CD4-positive, CD25-positive, alpha-beta regulatory T cell (primary cell): ENCODE measurements around the gene PCDHB1. TPM values are rescaled to one million over a fixed set of nuclear protein-coding genes. Genes with fewer than 3 reads are reported as not detected.
"Not testable (repeated sequence)": the region's sequence is repeated elsewhere in the genome, so short reads cannot be mapped to it uniquely, and the experiment has no call there.

Experiments
- ATAC-seq, 2 donors: fragments of 150-1000 bp; cut with Tn5 transposase; one replicate each; pipeline ENCODE4 v1.10.0; 2021; ENCODE audit warnings: low read depth in 2 of 2, moderate number of reproducible peaks in 2 of 2, moderate library complexity in 1 of 2
- DNase-seq, 3 donors: peaks; one replicate each; pipeline versions ENCODE4 v3.0.0 to v3.0.0-alpha.2; 2012 to 2022; ENCODE audit warnings: mixed read lengths in 1 of 3
- H3K27ac ChIP-seq: one replicate; pipeline ENCODE4 v1.7.0; 2013; ENCODE audit warnings: mild to moderate bottlenecking, low read length; ENCODE audit not compliant: insufficient read depth, poor library complexity, severe bottlenecking
- H3K27me3 ChIP-seq: one replicate; pipeline ENCODE4 v1.7.0; 2013; ENCODE audit warnings: low read length; ENCODE audit not compliant: control insufficient read depth, insufficient read depth
- H3K36me3 ChIP-seq: one replicate; pipeline ENCODE4 v1.7.0; 2013; ENCODE audit warnings: mild to moderate bottlenecking, low read length, moderate library complexity; ENCODE audit not compliant: control insufficient read depth, insufficient read depth
- H3K4me1 ChIP-seq: 2 replicates; pipeline ENCODE4 v1.7.0; 2013; ENCODE audit warnings: mild to moderate bottlenecking, low read length; ENCODE audit not compliant: insufficient read depth, control insufficient read depth, poor library complexity, severe bottlenecking
- H3K4me3 ChIP-seq: one replicate; pipeline ENCODE4 v1.7.0; 2013; ENCODE audit warnings: low read depth, mild to moderate bottlenecking, low read length, moderate library complexity
- H3K9me3 ChIP-seq, 2 experiments: 1 replicate in 1 of 2; 2 replicates in 1 of 2; pipeline ENCODE4 v1.7.0; 2013; ENCODE audit warnings: low read length in 2 of 2, mild to moderate bottlenecking in 1 of 2, moderate library complexity in 1 of 2; ENCODE audit not compliant: control insufficient read depth in 2 of 2
- H3K27ac Mint-ChIP-seq, 3 donors: one replicate each; pipeline ENCODE4 v1.8.0; 2020 to 2022; ENCODE audit warnings: mild to moderate bottlenecking in 3 of 3, mixed read lengths in 3 of 3, moderate library complexity in 2 of 3
- H3K27me3 Mint-ChIP-seq: one replicate; pipeline ENCODE4 v1.8.0; 2022; ENCODE audit warnings: mild to moderate bottlenecking, mixed read lengths
- H3K36me3 Mint-ChIP-seq: one replicate; pipeline ENCODE4 v1.8.0; 2020; ENCODE audit warnings: mixed read lengths
- H3K4me1 Mint-ChIP-seq, 4 donors: one replicate each; pipeline ENCODE4 v1.8.0; 2020 to 2022; ENCODE audit warnings: mixed read lengths in 4 of 4, mild to moderate bottlenecking in 1 of 4
- H3K4me3 Mint-ChIP-seq, 4 donors: one replicate each; pipeline ENCODE4 v1.8.0; 2020 to 2022; ENCODE audit warnings: mild to moderate bottlenecking in 4 of 4, mixed read lengths in 4 of 4, moderate library complexity in 3 of 4
- H3K9me3 Mint-ChIP-seq, 7 donors: one replicate each; pipeline ENCODE4 v1.8.0; 2020 to 2022; ENCODE audit warnings: mixed read lengths in 7 of 7, mild to moderate bottlenecking in 3 of 7, moderate library complexity in 2 of 7
- polyA plus RNA-seq, 4 donors: library from polyadenylated mRNA; unstranded; fragments of 300-500 nt; fragmentation: Illumina TruSeq; gene quantifications; one replicate each; pipeline ENCODE4 v1.2.3, GENCODE V29; 2021
- total RNA-seq: library from RNA; stranded (reverse); gene quantifications from one replicate; pipeline ENCODE4 v1.2.3, GENCODE V29; 2022

The PCDHB1 gene
- total and polyA plus RNA-seq, 5 donors from 2014 or later: not detected

DNA sequence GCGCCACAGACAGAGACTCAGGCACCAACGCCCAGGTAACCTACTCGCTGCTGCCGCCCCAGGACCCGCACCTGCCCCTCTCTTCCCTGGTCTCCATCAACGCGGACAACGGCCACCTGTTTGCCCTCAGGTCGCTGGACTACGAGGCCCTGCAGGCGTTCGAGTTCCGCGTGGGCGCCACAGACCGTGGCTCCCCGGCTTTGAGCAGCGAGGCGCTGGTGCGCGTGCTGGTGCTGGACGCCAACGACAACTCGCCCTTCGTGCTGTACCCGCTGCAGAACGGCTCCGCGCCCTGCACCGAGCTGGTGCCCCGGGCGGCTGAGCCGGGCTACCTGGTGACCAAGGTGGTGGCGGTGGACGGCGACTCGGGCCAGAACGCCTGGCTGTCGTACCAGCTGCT, 50.9 kb downstream of the PCDHB1 start:
- not testable (repeated sequence) for H3K36me3 Mint-ChIP-seq, H3K27ac ChIP-seq, H3K27me3 ChIP-seq, H3K4me3 ChIP-seq, DNase-seq, H3K27ac Mint-ChIP-seq, H3K4me1 Mint-ChIP-seq, H3K9me3 ChIP-seq, H3K4me3 Mint-ChIP-seq, H3K36me3 ChIP-seq, H3K4me1 ChIP-seq, ATAC-seq
- peaks cover 10% of the 10 kb centered on the region for H3K27me3 Mint-ChIP-seq
- peaks cover 0 to 19% (median 12%) of the 10 kb centered on the region in 7 donors for H3K9me3 Mint-ChIP-seq

DNA sequence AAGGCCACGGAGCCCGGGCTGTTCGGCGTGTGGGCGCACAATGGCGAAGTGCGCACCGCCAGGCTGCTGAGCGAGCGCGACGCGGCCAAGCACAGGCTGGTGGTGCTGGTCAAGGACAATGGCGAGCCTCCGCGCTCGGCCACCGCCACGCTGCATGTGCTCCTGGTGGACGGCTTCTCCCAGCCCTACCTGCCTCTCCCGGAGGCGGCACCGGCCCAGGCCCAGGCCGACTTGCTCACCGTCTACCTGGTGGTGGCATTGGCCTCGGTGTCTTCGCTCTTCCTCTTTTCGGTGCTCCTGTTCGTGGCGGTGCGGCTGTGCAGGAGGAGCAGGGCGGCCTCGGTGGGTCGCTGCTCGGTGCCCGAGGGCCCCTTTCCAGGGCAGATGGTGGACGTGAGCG, 51.3 kb downstream of the PCDHB1 start:
- DNase-seq, H3K27ac Mint-ChIP-seq, H3K27me3 ChIP-seq, H3K27ac ChIP-seq, H3K9me3 ChIP-seq, H3K4me1 Mint-ChIP-seq, H3K36me3 Mint-ChIP-seq, H3K36me3 ChIP-seq, H3K4me1 ChIP-seq, H3K4me3 ChIP-seq, ATAC-seq, H3K4me3 Mint-ChIP-seq: not testable (repeated sequence)
- peaks cover 0 to 21% (median 12%) of the 10 kb centered on the region in 7 donors for H3K9me3 Mint-ChIP-seq
- peaks cover 10% of the 10 kb centered on the region for H3K27me3 Mint-ChIP-seq

DNA sequence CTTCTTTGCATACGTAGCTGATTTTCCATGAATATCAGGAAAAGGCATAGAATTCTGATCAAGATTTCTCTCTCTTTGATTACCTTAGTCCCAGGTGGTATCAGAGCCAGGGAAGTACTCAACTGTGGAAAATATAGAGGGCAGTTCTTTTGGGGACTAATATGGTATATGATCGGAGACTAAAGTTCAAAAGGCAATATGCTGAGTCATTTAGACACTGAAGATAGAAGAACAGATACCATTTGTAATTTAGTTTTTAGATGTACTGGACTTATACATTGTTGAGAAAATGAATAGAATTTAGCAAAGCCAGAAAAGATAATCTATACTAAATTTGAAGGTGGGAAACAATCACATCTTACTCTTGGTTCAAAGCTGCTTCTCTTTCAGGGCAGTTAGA, 54.2 kb downstream of the PCDHB1 start:
- Mint-ChIP-seq H3K9me3 (peaks cover 0 to 27% (median 7%) of the 10 kb centered on the region in 7 donors), H3K27ac (no peak overlapping the region), H3K4me1 (no peaks in the 10 kb centered on the region), H3K27me3 (no peaks in the 10 kb centered on the region), H3K4me3 (no peak overlapping the region), H3K36me3 (no peaks in the 10 kb centered on the region)
- ATAC-seq: no peak
- H3K9me3 ChIP-seq: peaks cover 3 to 8% of the 10 kb centered on the region in 2 experiments
- no peaks in the 10 kb centered on the region for H3K4me1 ChIP-seq
- no peak for DNase-seq
- no peak overlapping the region for H3K4me3 ChIP-seq
- no peaks in the 10 kb centered on the region for H3K27me3 ChIP-seq
- no peak overlapping the region for H3K27ac ChIP-seq
- no peaks in the 10 kb centered on the region for H3K36me3 ChIP-seq

Other genes with a start within 250 kb of the PCDHB1 start
- gene PCDHA4, start 244.3 kb upstream of the PCDHB1 start, total RNA-seq: not detected
- gene PCDHA4, start 244.3 kb upstream of the PCDHB1 start, polyA plus RNA-seq: not detected
- not detected for gene PCDHA5, start 229.8 kb upstream of the PCDHB1 start, total RNA-seq
- gene PCDHA5, start 229.8 kb upstream of the PCDHB1 start, polyA plus RNA-seq: not detected
- gene PCDHA6, start 223.4 kb upstream of the PCDHB1 start, total RNA-seq: not detected
- gene PCDHA6, start 223.4 kb upstream of the PCDHB1 start, polyA plus RNA-seq: not detected
- gene PCDHA7, start 217.1 kb upstream of the PCDHB1 start, total RNA-seq: not detected
- not detected for gene PCDHA7, start 217.1 kb upstream of the PCDHB1 start, polyA plus RNA-seq
- gene PCDHA8, start 210.2 kb upstream of the PCDHB1 start, total RNA-seq: not detected
- not detected for gene PCDHA8, start 210.2 kb upstream of the PCDHB1 start, polyA plus RNA-seq
- gene PCDHA9, start 203.0 kb upstream of the PCDHB1 start, total RNA-seq: not detected
- not detected for gene PCDHA9, start 203.0 kb upstream of the PCDHB1 start, polyA plus RNA-seq
- gene PCDHA10, start 195.5 kb upstream of the PCDHB1 start, total RNA-seq: not detected
- not detected for gene PCDHA10, start 195.5 kb upstream of the PCDHB1 start, polyA plus RNA-seq
- gene PCDHA11, start 182.4 kb upstream of the PCDHB1 start, total RNA-seq: not detected
- not detected for gene PCDHA11, start 182.4 kb upstream of the PCDHB1 start, polyA plus RNA-seq
- gene PCDHA12, start 176.1 kb upstream of the PCDHB1 start, total RNA-seq: not detected
- not detected for gene PCDHA12, start 176.1 kb upstream of the PCDHB1 start, polyA plus RNA-seq
- not detected for gene PCDHA13, start 169.2 kb upstream of the PCDHB1 start, total RNA-seq
- not detected for gene PCDHA13, start 169.2 kb upstream of the PCDHB1 start, polyA plus RNA-seq
- not detected for gene PCDHAC1, start 125.1 kb upstream of the PCDHB1 start, total RNA-seq
- gene PCDHAC1, start 125.1 kb upstream of the PCDHB1 start, polyA plus RNA-seq: not detected
- gene PCDHAC2, start 84.9 kb upstream of the PCDHB1 start, total RNA-seq: not detected
- gene PCDHAC2, start 84.9 kb upstream of the PCDHB1 start, polyA plus RNA-seq: not detected
- gene PCDHB2, start 43.2 kb downstream of the PCDHB1 start, total RNA-seq: not detected
- not detected for gene PCDHB2, start 43.2 kb downstream of the PCDHB1 start, polyA plus RNA-seq
- gene PCDHB3, start 49.1 kb downstream of the PCDHB1 start, total RNA-seq: not detected
- gene PCDHB3, start 49.1 kb downstream of the PCDHB1 start, polyA plus RNA-seq: not detected
- not detected for gene PCDHB4, start 70.4 kb downstream of the PCDHB1 start, total RNA-seq
- not detected for gene PCDHB4, start 70.4 kb downstream of the PCDHB1 start, polyA plus RNA-seq
- gene PCDHB5, start 83.8 kb downstream of the PCDHB1 start, total RNA-seq: not detected
- under 1 TPM in 1 of 4 donors, not detected in 3; 0.19 TPM for gene PCDHB5, start 83.8 kb downstream of the PCDHB1 start, polyA plus RNA-seq
- gene PCDHB6, start 98.7 kb downstream of the PCDHB1 start, total RNA-seq: not detected
- gene PCDHB6, start 98.7 kb downstream of the PCDHB1 start, polyA plus RNA-seq: not detected
- gene PCDHB7, start 121.3 kb downstream of the PCDHB1 start, total RNA-seq: not detected
- gene PCDHB7, start 121.3 kb downstream of the PCDHB1 start, polyA plus RNA-seq: not detected
- not detected for gene PCDHB8, start 126.4 kb downstream of the PCDHB1 start, total RNA-seq
- gene PCDHB8, start 126.4 kb downstream of the PCDHB1 start, polyA plus RNA-seq: not detected
- not detected for gene PCDHB16, start 131.0 kb downstream of the PCDHB1 start, total RNA-seq
- gene PCDHB16, start 131.0 kb downstream of the PCDHB1 start, polyA plus RNA-seq: not detected
- gene PCDHB9, start 135.8 kb downstream of the PCDHB1 start, total RNA-seq: 0.07 TPM
- gene PCDHB9, start 135.8 kb downstream of the PCDHB1 start, polyA plus RNA-seq: not detected
- gene PCDHB10, start 141.0 kb downstream of the PCDHB1 start, total RNA-seq: not detected
- not detected for gene PCDHB10, start 141.0 kb downstream of the PCDHB1 start, polyA plus RNA-seq
- not detected for gene PCDHB11, start 148.3 kb downstream of the PCDHB1 start, total RNA-seq
- gene PCDHB11, start 148.3 kb downstream of the PCDHB1 start, polyA plus RNA-seq: not detected
- gene PCDHB12, start 157.3 kb downstream of the PCDHB1 start, total RNA-seq: not detected
- not detected for gene PCDHB12, start 157.3 kb downstream of the PCDHB1 start, polyA plus RNA-seq
- gene PCDHB13, start 162.5 kb downstream of the PCDHB1 start, total RNA-seq: not detected
- gene PCDHB13, start 162.5 kb downstream of the PCDHB1 start, polyA plus RNA-seq: under 1 TPM in 1 of 4 donors, not detected in 3; 0.05 TPM
- gene PCDHB14, start 172.0 kb downstream of the PCDHB1 start, total RNA-seq: not detected
- not detected for gene PCDHB14, start 172.0 kb downstream of the PCDHB1 start, polyA plus RNA-seq
- not detected for gene PCDHB15, start 194.0 kb downstream of the PCDHB1 start, total RNA-seq
- not detected for gene PCDHB15, start 194.0 kb downstream of the PCDHB1 start, polyA plus RNA-seq